Spleen (tissue), 7 donors: ENCODE data around the gene ITGA2.

Experiments
- CTCF ChIP-seq, 11 experiments: fragments of 200-600 bp in 7 of 11; fragments of 450-650 bp in 4 of 11; sonication (generic) in 4 of 11; IDR thresholded peaks in 8 of 11; conservative IDR thresholded peaks in 3 of 11; 1 replicate in 7 of 11; 2 replicates in 4 of 11; pipeline versions ENCODE4 v1.4.0 to v1.8.0; 2016 to 2021; ENCODE audit warnings: antibody characterized with exemption in 11 of 11, inconsistent platforms in 4 of 11, mild to moderate bottlenecking in 1 of 11
- POLR2A ChIP-seq, 3 donors: fragments of 450-650 bp; IDR thresholded peaks; one replicate each; pipeline ENCODE4 v1.5.1; 2017; ENCODE audit warnings: antibody characterized with exemption in 3 of 3, mild to moderate bottlenecking in 1 of 3
- donor health status: DM: no; HTN: no; CAD: no; lungs with moderate emphysema.
- donor health status: DM: no; HTN: no; CAD: no.
- donor health status: DM: no; HTN: no; CAD: no.

- no peak for TF ChIP-seq POLR2A (IDR thresholded peaks at IDR 0.05)
- no peak for TF ChIP-seq CTCF (IDR thresholded peaks at IDR 0.05 in 8 of 11, conservative IDR thresholded peaks at IDR 0.05 in 3 of 11)
These were observed 38.8 kb downstream of the ITGA2 start for GRCh38 chr5:53027913-53028312.
